ENCODE results near the gene MICALL2. TPM values are rescaled to one million over a fixed set of nuclear protein-coding genes. Genes with fewer than 3 reads are reported as not detected.

The MICALL2 gene
- total RNA-seq, 1 experiment from 2014 or later: not detected

GRCh38 chr7:1494866-1495563 is 35.7 kb upstream of the MICALL2 start:
- Histone ChIP-seq H3K4me2 (ENCODE audit: low read depth, low read length, poor library complexity, severe bottlenecking) (no peak overlapping the region), H3K9ac (ENCODE audit: low read length) (no peak overlapping the region), H4K20me1 (ENCODE audit: insufficient read depth, low read depth, low read length) (no peaks in the 10 kb centered on the region), H3K9me2 (replicated peaks; ENCODE audit: insufficient read depth, low read length) (no peaks in the 10 kb centered on the region), H3K79me2 (ENCODE audit: low read length) (no peaks in the 10 kb centered on the region), H3K36me3 (ENCODE audit: insufficient read depth, low read length) (no peaks in the 10 kb centered on the region; the same call in none of the 2 replicates), H3K27me3 (ENCODE audit: low read length) (no peaks in the 10 kb centered on the region), H3K4me1 (ENCODE audit: low read length) (no peaks in the 10 kb centered on the region), H3K4me3 (ENCODE audit: low read length) (no peak overlapping the region), H3K9me3 (ENCODE audit: low read length) (no peaks in the 10 kb centered on the region), H3K27ac (ENCODE audit: low read length) (no peak overlapping the region), H2AFZ (ENCODE audit: low read length) (no peak overlapping the region)
- no peak for DNase-seq

GRCh38 chr7:1494447-1494846 is 35.2 kb upstream of the MICALL2 start:
- H3K27ac ChIP-seq (ENCODE audit: low read length): no peak overlapping the region
- no peak overlapping the region for H3K4me2 ChIP-seq (ENCODE audit: low read depth, low read length, poor library complexity, severe bottlenecking)
- H3K27me3 ChIP-seq (ENCODE audit: low read length): no peaks in the 10 kb centered on the region
- H3K9me3 ChIP-seq (ENCODE audit: low read length): no peaks in the 10 kb centered on the region
- H3K9ac ChIP-seq (ENCODE audit: low read length): no peak overlapping the region
- no peaks in the 10 kb centered on the region for H3K79me2 ChIP-seq (ENCODE audit: low read length)
- H2AFZ ChIP-seq (ENCODE audit: low read length): no peak overlapping the region
- H3K9me2 ChIP-seq (replicated peaks; ENCODE audit: insufficient read depth, low read length): no peaks in the 10 kb centered on the region
- H4K20me1 ChIP-seq (ENCODE audit: insufficient read depth, low read depth, low read length): no peaks in the 10 kb centered on the region
- no peak for DNase-seq
- H3K4me1 ChIP-seq (ENCODE audit: low read length): no peaks in the 10 kb centered on the region
- H3K36me3 ChIP-seq (ENCODE audit: insufficient read depth, low read length): no peaks in the 10 kb centered on the region; the same call in none of the 2 replicates
- no peak overlapping the region for H3K4me3 ChIP-seq (ENCODE audit: low read length)

- Histone ChIP-seq H3K9me2 (replicated peaks; ENCODE audit: insufficient read depth, low read length) (no peaks in the 10 kb centered on the region), H3K4me1 (ENCODE audit: low read length) (no peaks in the 10 kb centered on the region), H3K36me3 (ENCODE audit: insufficient read depth, low read length) (no peaks in the 10 kb centered on the region; the same call in none of the 2 replicates), H3K27ac (ENCODE audit: low read length) (no peak overlapping the region), H2AFZ (ENCODE audit: low read length) (no peak overlapping the region), H3K9me3 (ENCODE audit: low read length) (no peaks in the 10 kb centered on the region), H3K9ac (ENCODE audit: low read length) (no peak overlapping the region), H3K27me3 (ENCODE audit: low read length) (no peaks in the 10 kb centered on the region), H3K79me2 (ENCODE audit: low read length) (no peaks in the 10 kb centered on the region), H4K20me1 (ENCODE audit: insufficient read depth, low read depth, low read length) (no peaks in the 10 kb centered on the region), H3K4me2 (ENCODE audit: low read depth, low read length, poor library complexity, severe bottlenecking) (no peak overlapping the region), H3K4me3 (ENCODE audit: low read length) (no peak overlapping the region)
- DNase-seq: no peak
These were observed 34.3 kb upstream of the MICALL2 start for GRCh38 chr7:1493571-1493970.

GRCh38 chr7:1493129-1493528 is 33.9 kb upstream of the MICALL2 start:
- Histone ChIP-seq H3K4me3 (ENCODE audit: low read length) (no peak overlapping the region), H4K20me1 (ENCODE audit: insufficient read depth, low read depth, low read length) (no peaks in the 10 kb centered on the region), H3K79me2 (ENCODE audit: low read length) (no peaks in the 10 kb centered on the region), H2AFZ (ENCODE audit: low read length) (no peak overlapping the region), H3K4me1 (ENCODE audit: low read length) (no peaks in the 10 kb centered on the region), H3K9me2 (replicated peaks; ENCODE audit: insufficient read depth, low read length) (no peaks in the 10 kb centered on the region), H3K9me3 (ENCODE audit: low read length) (no peaks in the 10 kb centered on the region), H3K27ac (ENCODE audit: low read length) (no peak overlapping the region), H3K36me3 (ENCODE audit: insufficient read depth, low read length) (no peaks in the 10 kb centered on the region; the same call in none of the 2 replicates), H3K4me2 (ENCODE audit: low read depth, low read length, poor library complexity, severe bottlenecking) (no peak overlapping the region), H3K9ac (ENCODE audit: low read length) (no peak overlapping the region), H3K27me3 (ENCODE audit: low read length) (no peaks in the 10 kb centered on the region)
- no peak for DNase-seq

- H3K4me2 ChIP-seq (ENCODE audit: low read depth, low read length, poor library complexity, severe bottlenecking): no peak overlapping the region
- H3K9me2 ChIP-seq (replicated peaks; ENCODE audit: insufficient read depth, low read length): no peaks in the 10 kb centered on the region
- no peaks in the 10 kb centered on the region; the same call in none of the 2 replicates for H3K36me3 ChIP-seq (ENCODE audit: insufficient read depth, low read length)
- no peaks in the 10 kb centered on the region for H3K27me3 ChIP-seq (ENCODE audit: low read length)
- H3K79me2 ChIP-seq (ENCODE audit: low read length): no peaks in the 10 kb centered on the region
- H3K4me1 ChIP-seq (ENCODE audit: low read length): no peaks in the 10 kb centered on the region
- no peak overlapping the region for H3K27ac ChIP-seq (ENCODE audit: low read length)
- no peak overlapping the region for H3K9ac ChIP-seq (ENCODE audit: low read length)
- no peak overlapping the region for H2AFZ ChIP-seq (ENCODE audit: low read length)
- DNase-seq: no peak
- H4K20me1 ChIP-seq (ENCODE audit: insufficient read depth, low read depth, low read length): no peaks in the 10 kb centered on the region
- H3K9me3 ChIP-seq (ENCODE audit: low read length): no peaks in the 10 kb centered on the region
- H3K4me3 ChIP-seq (ENCODE audit: low read length): no peak overlapping the region
These were observed 33.4 kb upstream of the MICALL2 start for GRCh38 chr7:1492640-1493039.

- no peak overlapping the region for H3K27ac ChIP-seq (ENCODE audit: low read length)
- H2AFZ ChIP-seq (ENCODE audit: low read length): no peak overlapping the region
- no peaks in the 10 kb centered on the region for H3K9me2 ChIP-seq (replicated peaks; ENCODE audit: insufficient read depth, low read length)
- no peaks in the 10 kb centered on the region for H3K79me2 ChIP-seq (ENCODE audit: low read length)
- H3K4me1 ChIP-seq (ENCODE audit: low read length): no peaks in the 10 kb centered on the region
- no peak overlapping the region for H3K4me3 ChIP-seq (ENCODE audit: low read length)
- H3K9ac ChIP-seq (ENCODE audit: low read length): no peak overlapping the region
- no peaks in the 10 kb centered on the region; the same call in none of the 2 replicates for H3K36me3 ChIP-seq (ENCODE audit: insufficient read depth, low read length)
- H3K4me2 ChIP-seq (ENCODE audit: low read depth, low read length, poor library complexity, severe bottlenecking): no peak overlapping the region
- no peaks in the 10 kb centered on the region for H3K27me3 ChIP-seq (ENCODE audit: low read length)
- DNase-seq: no peak
- no peaks in the 10 kb centered on the region for H4K20me1 ChIP-seq (ENCODE audit: insufficient read depth, low read depth, low read length)
- no peaks in the 10 kb centered on the region for H3K9me3 ChIP-seq (ENCODE audit: low read length)
These were observed 33.0 kb upstream of the MICALL2 start for GRCh38 chr7:1492221-1492620.

GRCh38 chr7:1490837-1491236 is 31.6 kb upstream of the MICALL2 start:
- no peak for DNase-seq
- H4K20me1 ChIP-seq (ENCODE audit: insufficient read depth, low read depth, low read length): no peaks in the 10 kb centered on the region
- no peaks in the 10 kb centered on the region for H3K79me2 ChIP-seq (ENCODE audit: low read length)

GRCh38 chr7:1489336-1489735 is 30.1 kb upstream of the MICALL2 start:
- H3K27ac ChIP-seq (ENCODE audit: low read length): no peak overlapping the region
- no peak for DNase-seq
- H3K79me2 ChIP-seq (ENCODE audit: low read length): no peaks in the 10 kb centered on the region
- H3K9me3 ChIP-seq (ENCODE audit: low read length): no peaks in the 10 kb centered on the region
- no peaks in the 10 kb centered on the region for H4K20me1 ChIP-seq (ENCODE audit: insufficient read depth, low read depth, low read length)
- H3K27me3 ChIP-seq (ENCODE audit: low read length): no peaks in the 10 kb centered on the region
- H3K9me2 ChIP-seq (replicated peaks; ENCODE audit: insufficient read depth, low read length): no peaks in the 10 kb centered on the region
- H3K4me2 ChIP-seq (ENCODE audit: low read depth, low read length, poor library complexity, severe bottlenecking): no peak overlapping the region
- no peak overlapping the region for H3K9ac ChIP-seq (ENCODE audit: low read length)
- no peak overlapping the region for H3K4me3 ChIP-seq (ENCODE audit: low read length)
- H3K36me3 ChIP-seq (ENCODE audit: insufficient read depth, low read length): no peaks in the 10 kb centered on the region; the same call in none of the 2 replicates
- H3K4me1 ChIP-seq (ENCODE audit: low read length): no peaks in the 10 kb centered on the region
- no peak overlapping the region for H2AFZ ChIP-seq (ENCODE audit: low read length)

More at GRCh38 chr7:1490837-1491236, 31.6 kb upstream of the MICALL2 start:
- Histone ChIP-seq H2AFZ (ENCODE audit: low read length) (no peak overlapping the region), H3K4me3 (ENCODE audit: low read length) (no peak overlapping the region), H3K36me3 (ENCODE audit: insufficient read depth, low read length) (no peaks in the 10 kb centered on the region; the same call in none of the 2 replicates), H3K9me2 (replicated peaks; ENCODE audit: insufficient read depth, low read length) (no peaks in the 10 kb centered on the region), H3K9ac (ENCODE audit: low read length) (no peak overlapping the region), H3K27me3 (ENCODE audit: low read length) (no peaks in the 10 kb centered on the region), H3K4me1 (ENCODE audit: low read length) (no peaks in the 10 kb centered on the region), H3K4me2 (ENCODE audit: low read depth, low read length, poor library complexity, severe bottlenecking) (no peak overlapping the region), H3K27ac (ENCODE audit: low read length) (no peak overlapping the region), H3K9me3 (ENCODE audit: low read length) (no peaks in the 10 kb centered on the region)

Measured in Karpas-422 (cell line).